Fibroblast of peridontal ligament (primary cell): ENCODE data around the gene KCNK15.

Experiments
- DNase-seq: peaks from one replicate; pipeline ENCODE4 v3.0.0-alpha.2; 2010; ENCODE audit errors: extremely low read depth

KCNK15 gene

DNA sequence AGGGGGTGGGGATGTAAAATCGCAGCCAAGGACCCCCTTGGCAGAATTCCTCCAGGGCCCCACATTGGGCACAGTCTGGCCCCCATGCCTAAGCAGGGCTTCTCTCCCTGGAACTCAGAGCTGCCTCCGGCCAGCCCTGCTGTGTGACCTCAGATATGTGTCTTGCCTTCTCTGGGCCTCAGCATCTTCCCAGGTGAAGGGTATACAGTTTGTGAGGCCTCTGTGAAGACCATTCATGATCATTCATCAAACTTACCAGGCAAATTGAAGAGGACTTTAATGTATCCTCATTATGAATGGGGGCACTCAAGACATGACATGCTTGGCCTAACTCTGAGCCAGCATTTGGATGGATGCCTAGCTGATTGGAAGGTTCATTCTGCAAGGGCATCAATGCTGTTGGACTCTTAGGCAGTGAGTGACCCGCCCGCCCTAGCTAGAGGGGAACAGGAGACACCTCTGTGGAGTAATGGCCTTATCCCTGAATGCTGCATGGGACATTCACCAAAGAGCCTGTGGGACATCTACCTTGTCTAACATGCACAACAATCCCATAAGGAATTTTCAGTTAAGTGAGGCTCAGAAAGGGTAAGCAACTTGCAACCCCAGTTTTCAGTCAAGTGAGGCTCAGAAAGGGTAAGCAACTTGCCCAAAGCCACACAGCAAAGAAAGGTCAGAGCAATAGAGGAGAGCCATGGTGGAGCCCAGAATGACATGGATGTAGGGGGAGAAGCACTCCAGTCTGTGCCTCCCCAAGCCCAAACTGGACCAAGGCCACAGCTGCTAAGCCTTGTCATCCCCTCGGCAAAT lies 30.0 kb upstream of the KCNK15 start:
- no peak for DNase-seq

DNA sequence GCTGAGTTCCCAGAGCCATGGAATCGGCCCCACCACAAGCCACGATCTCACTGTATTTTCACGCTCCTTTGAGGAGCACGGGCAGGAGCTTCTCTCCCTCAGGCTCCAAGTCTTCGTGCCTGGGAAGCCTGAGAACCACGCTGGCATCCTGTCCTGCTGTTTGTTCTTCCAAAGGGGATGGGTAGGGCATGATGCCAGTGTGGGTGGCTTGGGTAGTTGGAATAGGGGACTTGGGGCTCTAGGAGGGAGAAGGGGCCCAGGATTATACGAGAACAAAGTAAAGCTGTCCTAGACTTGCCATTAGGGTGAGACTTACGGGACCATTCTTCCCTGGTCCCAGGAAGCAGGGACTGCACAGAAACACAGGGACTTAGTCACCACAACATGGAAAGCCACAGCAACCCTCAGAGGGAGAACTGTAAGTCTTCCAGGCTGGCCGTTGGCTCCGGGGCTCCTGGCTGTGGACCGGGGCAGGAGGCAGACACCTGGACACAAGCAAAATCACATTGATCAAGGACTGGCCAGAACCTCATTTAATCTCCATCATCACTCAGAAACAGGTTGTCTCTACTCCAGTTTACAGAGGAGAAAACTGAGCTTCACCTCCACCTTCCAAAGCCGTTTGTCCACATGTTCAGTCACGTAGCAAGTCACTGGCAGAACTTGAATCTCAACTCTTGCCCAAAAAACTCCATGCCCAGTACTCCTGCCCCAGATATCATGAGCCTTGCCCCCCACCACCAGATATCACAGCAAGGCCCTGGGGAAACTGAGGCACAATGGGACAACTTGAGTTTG lies 29.2 kb upstream of the KCNK15 start:
- DNase-seq = no peak

DNA sequence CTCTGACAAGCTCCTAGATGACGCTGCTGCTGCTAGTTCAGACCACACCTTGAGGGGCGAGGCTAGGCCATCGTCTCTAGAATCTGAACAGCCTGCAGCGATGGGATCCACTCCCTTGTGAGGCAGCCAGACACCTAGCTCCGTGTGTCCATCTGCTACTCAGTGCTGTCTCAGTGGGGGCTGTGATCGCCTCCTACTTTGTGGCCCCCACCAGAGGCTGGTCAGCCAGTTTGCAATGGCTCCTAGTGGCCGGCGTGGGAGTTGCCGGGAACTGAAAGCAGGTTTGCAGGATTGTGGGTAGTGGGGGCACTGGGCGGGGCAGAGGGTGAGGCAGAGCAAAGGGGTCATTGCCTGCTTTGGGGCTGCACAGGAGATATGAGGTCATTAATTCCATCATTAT lies 27.7 kb upstream of the KCNK15 start:
- DNase-seq = no peak

DNA sequence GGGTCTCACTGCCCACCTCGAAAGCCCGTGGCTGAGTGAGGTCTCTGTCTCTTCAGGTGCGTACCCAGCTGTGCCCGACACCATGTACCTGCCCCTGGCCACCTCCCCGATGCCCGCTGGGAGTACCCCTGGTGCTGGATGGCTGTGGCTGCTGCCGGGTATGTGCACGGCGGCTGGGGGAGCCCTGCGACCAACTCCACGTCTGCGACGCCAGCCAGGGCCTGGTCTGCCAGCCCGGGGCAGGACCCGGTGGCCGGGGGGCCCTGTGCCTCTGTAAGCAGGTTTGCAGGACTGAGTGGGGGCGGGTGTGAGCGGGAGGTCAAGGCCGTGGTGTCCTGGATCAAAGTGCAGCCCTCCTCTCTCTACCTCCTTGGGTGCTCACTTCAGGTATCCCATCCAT lies 25.8 kb upstream of the KCNK15 start:
- no peak for DNase-seq

DNA sequence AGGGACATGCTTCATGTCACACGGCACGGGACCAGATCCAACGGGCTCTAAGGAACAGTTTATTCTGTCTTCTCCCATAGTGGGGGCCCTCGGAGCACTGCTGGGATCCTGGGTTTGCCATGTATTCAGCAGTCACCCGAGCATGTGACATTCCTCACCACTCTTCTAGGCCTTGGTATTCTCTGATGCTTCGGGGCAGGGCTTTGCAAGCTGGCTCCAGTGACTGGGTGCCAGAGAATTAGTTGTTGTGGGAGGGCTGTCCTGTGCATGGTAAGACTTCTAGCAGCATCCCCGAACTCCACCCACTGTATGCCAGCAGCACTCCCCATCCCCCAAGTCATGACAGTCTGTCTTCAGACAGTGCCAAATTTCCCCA lies 25.1 kb upstream of the KCNK15 start:
- DNase-seq = peak; percentile 82

DNA sequence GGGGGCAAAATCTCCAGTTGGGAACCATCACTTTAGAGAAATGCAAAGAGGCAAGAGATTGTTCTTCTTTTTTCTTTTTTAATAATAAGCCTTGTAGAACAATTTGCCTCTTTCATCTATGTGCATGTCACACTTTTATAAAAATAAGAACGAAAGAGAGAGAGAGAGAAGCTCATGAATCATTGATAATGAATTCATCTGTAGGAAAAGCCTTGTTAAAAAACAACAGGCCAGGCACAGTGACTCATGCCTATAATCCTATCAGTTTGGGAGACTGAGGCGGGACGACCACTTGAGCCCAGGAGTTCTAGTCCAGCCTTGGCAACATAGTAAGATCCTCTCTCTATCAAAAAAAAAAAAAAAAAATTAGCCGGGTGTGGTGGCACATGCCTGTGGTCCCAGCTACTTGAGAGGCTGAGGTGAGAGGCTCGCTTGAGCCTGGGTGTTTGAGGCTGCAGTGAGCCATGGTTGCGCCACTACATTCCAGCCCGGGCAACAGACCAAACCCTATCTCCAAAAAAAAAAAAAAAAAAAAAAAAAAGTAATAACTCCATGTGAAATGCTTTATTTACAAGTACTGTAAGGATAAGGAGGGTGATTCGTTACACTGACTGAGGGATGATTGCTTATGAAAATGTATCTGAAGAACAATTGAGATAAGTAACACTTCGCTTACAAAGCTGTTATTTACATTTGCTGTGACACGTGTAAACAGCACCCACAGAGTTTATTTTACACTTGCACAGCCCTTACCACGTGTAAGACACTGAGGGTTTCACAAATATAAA lies 24.5 kb upstream of the KCNK15 start:
- DNase-seq = peak; percentile 96

DNA sequence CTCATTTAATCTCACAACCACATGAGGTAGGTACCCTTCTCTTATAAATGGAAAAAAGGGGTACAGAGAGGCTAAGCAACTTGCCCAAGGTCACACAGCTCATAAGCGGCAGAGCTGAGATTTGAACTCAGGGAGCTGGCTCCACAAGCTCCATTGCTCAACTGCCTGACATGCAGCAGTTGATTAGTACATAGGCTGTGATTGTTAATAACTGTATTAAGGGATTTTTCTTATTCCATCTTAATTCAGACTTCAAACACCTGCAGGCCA lies 23.9 kb upstream of the KCNK15 start:
- DNase-seq = no peak

DNA sequence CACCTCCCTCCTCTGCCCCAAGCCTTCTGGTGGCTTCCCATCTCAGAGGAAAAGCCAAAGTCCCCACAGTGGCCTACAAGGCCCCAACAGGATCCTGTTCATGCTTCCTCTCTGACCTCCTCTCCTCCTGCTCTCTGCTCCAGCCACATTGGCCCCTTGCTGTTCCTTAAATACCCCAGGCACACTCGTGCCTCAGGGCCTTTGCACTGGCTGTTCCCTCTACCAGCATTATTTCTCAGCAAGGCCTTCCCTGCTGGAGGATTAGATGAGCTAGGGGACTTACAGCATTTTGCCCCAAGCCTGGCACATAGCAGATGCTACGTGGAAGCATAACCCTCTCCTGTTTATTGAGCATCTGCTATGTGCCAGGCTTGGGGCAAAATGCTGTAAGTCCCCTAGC lies 22.7 kb upstream of the KCNK15 start:
- no peak for DNase-seq

DNA sequence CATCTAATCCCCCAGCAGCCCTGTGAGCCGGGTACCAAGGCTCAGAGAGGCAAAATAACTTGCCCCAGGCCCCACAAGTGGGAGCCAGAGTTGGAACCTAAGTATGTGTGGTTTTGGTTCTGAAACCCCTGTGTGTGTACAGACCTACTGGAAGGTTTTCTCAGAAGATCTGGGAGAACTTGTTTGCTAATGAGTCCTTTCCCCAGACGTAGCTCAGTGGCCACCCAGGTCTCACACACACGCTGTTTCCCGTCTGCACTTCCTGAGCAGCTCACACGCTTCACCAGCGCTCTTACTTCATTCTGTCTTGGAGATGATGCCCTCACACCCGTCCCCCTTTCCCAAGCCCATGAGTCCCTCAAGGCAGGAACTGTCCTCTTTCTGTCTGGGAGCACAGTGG lies 22.3 kb upstream of the KCNK15 start:
- DNase-seq = no peak

DNA sequence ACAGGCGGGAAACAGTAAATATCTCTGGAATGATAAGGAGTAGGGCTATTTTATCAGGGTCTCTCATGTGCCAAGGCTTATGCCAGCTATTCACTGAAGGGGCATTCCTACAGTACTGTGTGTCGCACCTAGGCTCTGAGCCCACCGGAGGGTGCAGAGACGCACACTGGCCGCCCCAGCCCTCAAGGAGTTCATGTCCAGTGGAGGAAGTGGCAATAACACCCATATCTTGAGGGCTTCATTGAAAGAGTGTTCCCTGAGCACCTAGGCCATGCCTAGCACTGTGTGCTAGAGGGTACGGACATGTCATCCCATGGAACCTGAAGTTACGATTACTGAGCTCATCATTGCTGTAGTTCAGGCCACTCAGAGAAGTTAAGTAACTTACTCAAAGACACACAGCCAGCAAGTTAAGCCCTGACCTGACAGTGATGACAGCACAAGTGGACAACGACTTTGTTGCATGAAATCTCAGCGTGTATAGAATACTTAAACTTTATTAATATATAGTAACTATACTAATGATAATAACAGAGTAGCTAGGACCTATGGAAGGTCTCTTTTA lies 21.8 kb upstream of the KCNK15 start:
- no peak for DNase-seq

DNA sequence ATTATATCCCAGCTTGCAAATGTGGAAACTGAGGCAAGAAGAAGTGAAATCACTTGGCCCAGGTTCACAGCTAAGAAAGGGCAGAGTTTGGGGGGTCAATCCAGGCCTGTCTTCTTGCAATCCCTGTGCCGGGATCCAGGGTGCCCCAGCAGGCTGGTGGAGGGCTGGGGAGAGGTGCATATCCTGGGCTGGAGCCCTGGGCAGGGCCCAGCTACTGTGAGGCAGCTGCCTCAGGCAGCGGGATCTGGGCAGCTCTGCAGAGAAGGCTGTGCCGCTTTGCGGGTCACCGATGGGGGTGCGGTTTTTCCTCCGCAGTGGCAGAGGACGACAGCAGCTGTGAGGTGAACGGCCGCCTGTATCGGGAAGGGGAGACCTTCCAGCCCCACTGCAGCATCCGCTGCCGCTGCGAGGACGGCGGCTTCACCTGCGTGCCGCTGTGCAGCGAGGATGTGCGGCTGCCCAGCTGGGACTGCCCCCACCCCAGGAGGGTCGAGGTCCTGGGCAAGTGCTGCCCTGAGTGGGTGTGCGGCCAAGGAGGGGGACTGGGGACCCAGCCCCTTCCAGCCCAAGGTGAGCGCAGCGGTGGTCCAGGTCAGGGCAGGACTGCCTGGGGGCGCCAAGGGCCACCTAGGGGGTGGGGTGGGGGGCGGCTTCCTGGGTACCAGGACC lies 21.1 kb upstream of the KCNK15 start:
- DNase-seq = no peak

DNA sequence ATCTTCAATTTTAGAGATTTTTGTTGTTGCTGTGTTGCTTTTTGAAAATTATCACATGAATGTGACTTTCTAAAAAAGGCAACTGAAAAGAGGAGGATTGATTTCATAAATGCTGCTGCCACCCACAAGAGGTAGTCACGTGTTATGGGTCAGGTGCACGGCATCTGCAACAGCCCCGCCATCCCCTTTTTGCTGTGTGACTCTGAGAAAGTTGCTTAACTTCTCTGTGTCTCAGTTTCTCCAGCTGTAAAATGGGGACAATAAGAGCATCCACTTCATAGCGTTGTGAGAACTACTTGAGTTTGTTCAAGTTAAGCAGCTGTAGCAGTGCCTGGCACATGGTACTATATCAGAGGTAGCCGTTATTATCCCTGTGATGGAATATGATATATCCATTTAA lies 19.8 kb upstream of the KCNK15 start:
- DNase-seq = no peak

DNA sequence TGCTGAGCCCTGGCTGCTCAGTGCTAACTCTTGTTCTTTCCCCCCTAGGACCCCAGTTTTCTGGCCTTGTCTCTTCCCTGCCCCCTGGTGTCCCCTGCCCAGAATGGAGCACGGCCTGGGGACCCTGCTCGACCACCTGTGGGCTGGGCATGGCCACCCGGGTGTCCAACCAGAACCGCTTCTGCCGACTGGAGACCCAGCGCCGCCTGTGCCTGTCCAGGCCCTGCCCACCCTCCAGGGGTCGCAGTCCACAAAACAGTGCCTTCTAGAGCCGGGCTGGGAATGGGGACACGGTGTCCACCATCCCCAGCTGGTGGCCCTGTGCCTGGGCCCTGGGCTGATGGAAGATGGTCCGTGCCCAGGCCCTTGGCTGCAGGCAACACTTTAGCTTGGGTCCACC lies 18.6 kb upstream of the KCNK15 start:
- DNase-seq = no peak

DNA sequence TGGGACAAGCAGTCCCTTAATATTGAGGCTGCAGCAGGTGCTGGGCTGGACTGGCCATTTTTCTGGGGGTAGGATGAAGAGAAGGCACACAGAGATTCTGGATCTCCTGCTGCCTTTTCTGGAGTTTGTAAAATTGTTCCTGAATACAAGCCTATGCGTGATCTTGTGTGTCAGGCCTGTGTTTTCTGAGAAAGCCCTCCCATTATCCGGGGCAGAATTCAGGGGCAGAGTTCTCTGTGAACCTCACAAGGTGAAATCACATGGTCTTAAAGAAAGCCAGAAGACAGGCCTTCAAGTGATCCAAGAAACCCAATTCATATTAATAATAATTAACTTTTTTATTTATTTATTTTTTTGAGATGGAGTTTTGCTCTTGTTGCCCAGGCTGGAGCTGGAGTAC lies 18.0 kb upstream of the KCNK15 start:
- no peak for DNase-seq

DNA sequence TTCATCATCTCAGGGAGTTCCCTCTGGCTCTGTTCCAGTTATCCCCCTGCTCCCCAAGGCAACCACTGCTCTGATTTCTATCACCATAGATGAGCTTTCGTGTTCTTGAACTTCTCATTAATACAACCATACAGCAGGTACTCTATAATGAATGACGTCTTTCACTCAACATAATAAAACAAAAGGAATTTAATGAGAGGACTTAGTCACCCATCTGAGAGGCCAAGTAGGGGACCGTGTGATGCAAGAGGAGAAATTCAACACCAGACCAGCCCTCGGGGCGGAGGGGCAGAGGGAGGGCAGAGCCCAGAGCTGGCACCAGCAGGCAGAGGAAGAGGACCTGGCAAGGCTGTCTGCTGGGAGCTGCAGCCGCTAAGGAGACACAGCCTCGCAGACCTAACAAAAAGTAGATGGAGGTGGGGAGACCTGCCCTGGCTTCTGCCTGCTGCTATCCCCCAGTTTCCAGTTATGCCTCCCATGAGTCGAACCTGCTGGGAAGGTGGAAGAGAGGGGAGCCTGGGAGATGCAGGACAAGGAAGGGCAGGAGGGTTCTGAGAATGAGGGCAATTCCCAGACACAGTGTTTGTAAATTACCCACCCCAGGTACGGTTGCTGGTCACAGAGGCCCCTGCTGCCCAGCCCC lies 16.7 kb upstream of the KCNK15 start:
- DNase-seq = peak; percentile 94

DNA sequence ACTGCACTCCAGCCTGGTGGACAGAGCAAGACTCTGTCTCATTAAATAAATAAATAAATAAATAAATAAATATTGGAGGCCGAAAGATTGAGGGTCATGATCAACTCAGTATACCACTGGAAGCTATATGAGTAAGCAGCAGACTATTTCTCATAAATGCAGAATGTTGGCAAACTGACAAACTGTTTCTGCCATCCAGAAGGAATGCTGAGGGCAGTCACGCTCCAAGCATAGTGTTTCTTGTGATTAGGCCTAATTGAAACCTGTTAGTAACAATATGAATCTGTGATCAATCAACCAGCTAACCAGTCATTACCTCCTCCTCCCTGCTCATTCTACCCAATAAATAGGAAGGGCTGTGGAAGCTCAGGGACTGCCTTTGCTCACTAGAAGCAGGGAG lies 15.2 kb upstream of the KCNK15 start:
- peak; percentile 97 for DNase-seq

DNA sequence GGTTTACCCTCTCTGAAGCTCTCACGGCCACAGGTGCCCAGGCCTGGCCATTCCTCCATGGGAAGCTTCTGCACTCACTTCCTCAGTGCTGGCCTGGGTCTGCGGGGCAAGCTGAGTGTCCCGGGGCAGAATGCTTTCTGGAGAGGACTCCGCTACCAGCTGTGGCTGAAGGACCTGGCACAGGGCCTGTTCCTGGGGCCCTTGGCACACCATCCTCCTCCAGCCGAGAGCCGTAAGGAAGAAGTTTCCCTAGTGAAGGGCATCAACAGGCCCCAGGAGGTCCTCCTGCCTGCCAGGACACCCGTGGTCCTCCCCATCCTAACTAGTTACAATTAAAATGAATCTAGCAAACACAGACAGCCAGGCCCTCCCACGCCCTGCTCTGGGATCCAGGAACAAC lies 14.0 kb upstream of the KCNK15 start:
- no peak for DNase-seq

DNA sequence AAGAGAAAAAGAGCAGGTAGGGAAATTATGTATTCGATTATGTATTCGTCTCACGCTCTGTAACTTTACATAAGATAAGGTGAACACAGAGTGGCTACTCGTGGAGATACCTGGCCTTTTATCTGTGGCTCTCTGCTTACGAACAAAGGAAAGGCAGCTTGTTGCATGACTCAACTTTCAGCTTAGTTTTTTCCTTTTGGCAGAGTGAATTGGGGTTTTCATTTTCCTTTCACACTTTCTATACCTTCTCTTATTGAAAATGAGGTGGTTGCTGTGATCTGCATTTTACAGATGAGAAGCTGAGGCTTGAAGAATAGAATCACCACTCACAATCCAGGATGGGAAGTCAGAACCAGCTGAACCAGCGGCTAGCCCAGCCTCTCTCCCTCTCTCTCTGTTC lies 13.3 kb upstream of the KCNK15 start:
- DNase-seq = no peak

DNA sequence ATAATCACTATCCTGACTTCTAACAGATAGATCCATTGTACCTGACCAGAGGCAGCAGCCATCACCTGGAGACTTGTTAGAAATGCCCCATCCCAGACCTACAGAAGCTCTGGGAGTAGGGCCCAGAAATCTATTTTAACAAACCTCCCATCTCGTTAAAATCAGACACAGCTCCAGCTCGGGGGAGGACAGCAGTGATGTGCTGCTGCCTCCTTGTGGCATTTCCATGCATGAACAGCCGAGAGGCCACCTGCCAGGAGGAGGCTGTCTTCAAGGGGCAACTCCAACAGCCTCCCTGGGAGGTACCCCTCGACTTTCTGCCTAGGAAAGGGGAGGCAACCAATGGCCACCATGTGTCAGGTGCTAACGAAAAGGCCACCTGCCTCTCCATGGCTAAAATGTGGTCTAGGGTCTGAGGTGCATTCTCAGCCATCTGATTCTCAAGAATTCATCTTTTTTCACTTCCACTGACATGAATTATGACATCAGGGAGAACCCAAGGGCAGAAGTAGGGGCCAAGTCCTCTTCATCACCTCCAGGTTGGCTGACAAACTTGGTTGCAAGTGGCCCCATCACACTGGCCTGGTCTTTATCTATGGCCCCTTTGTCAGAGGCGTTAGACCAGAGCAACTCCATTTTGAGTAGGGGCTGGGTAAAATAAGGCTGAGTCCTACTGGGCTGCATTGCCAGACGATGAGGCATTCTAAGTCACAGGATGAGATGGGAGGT lies 12.2 kb upstream of the KCNK15 start:
- peak; percentile 86 for DNase-seq

DNA sequence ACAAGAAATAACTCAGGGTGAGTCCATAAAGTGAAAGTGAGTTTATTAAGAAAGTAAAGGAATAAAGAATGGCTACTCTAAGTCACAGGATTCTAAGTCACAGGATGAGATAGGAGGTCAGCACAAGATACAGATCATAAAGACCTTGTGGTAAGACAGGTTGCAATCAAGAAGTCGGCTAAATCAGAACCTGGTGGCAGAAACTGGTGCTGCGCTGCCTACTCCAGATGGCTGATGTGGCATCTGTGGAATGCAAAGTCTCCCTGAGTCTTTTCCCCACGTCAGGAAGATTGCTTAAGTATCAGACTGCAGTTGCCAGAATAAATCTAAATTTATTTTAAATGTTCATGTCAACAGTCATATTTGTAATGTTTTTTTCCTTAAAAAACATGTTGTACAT lies 10.7 kb upstream of the KCNK15 start:
- peak; percentile 94 for DNase-seq

DNA sequence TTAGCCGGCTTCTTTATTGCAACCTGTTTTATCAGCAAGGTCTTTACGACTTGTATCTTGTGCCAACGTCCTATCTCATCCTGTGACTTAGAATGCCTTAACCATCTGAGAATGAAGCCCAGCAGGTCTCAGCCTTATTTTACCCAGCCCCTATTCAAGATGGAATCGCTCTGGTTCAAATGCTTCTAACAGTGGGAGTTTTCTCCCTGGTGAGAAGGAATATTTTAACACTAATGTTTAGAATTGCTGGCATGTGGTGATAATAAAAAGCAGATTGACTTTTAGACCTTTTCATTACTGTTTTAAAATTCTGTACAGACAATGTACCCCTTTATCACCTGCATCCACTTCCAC lies 9.9 kb upstream of the KCNK15 start:
- no peak for DNase-seq
